GM19328 (cell line): ENCODE measurements around the gene DPYSL3.
"Not testable (repeated sequence)": the region's sequence is repeated elsewhere in the genome, so short reads cannot be mapped to it uniquely, and the experiment has no call there.

Experiments used
- ATAC-seq: cut with Tn5 transposase; IDR thresholded peaks from one replicate; pipeline ENCODE4 v1.9.1; 2021; ENCODE audit warnings: mild to moderate bottlenecking, moderate library complexity; ENCODE audit not compliant: unreplicated experiment

DPYSL3 gene

GRCh38 chr5:147509710-147510651, at the start of gene DPYSL3:
DPYSL3 (minus strand) TSS chr5:147510068; CDS start chr5:147509858, 210 bp downstream.
- ATAC-seq = no peak

GRCh38 chr5:147558826-147559225, 49.0 kb upstream of the DPYSL3 start:
- no peak for ATAC-seq

- no peak for ATAC-seq
Observed at GRCh38 chr5:147557876-147558745, 48.2 kb upstream of the DPYSL3 start.

GRCh38 chr5:147555176-147555575, 45.3 kb upstream of the DPYSL3 start:
- no peak for ATAC-seq

- ATAC-seq = no peak
Observed at GRCh38 chr5:147554261-147554817, 44.5 kb upstream of the DPYSL3 start.

GRCh38 chr5:147553817-147554216, 43.9 kb upstream of the DPYSL3 start:
- not testable (repeated sequence) for ATAC-seq

GRCh38 chr5:147552897-147553296, 43.0 kb upstream of the DPYSL3 start:
- no peak for ATAC-seq

GRCh38 chr5:147551677-147552076, 41.8 kb upstream of the DPYSL3 start:
- ATAC-seq = no peak

GRCh38 chr5:147547730-147548129, 37.9 kb upstream of the DPYSL3 start:
- no peak for ATAC-seq

GRCh38 chr5:147544556-147544955, 34.7 kb upstream of the DPYSL3 start:
- no peak for ATAC-seq

- ATAC-seq = no peak
Observed at GRCh38 chr5:147539053-147539452, 29.2 kb upstream of the DPYSL3 start.

GRCh38 chr5:147538236-147538635, 28.4 kb upstream of the DPYSL3 start:
- ATAC-seq = no peak

- ATAC-seq = no peak
Observed at GRCh38 chr5:147534172-147534951, 24.5 kb upstream of the DPYSL3 start.

- ATAC-seq = no peak
Observed at GRCh38 chr5:147532156-147532555, 22.3 kb upstream of the DPYSL3 start.

GRCh38 chr5:147530530-147531389, 20.9 kb upstream of the DPYSL3 start:
- no peak for ATAC-seq

- no peak for ATAC-seq
Observed at GRCh38 chr5:147523069-147523468, 13.2 kb upstream of the DPYSL3 start.

- no peak for ATAC-seq
Observed at GRCh38 chr5:147522435-147522834, 12.6 kb upstream of the DPYSL3 start.

- no peak for ATAC-seq
Observed at GRCh38 chr5:147520450-147520849, 10.6 kb upstream of the DPYSL3 start.

GRCh38 chr5:147519380-147519779, 9.5 kb upstream of the DPYSL3 start:
- ATAC-seq = no peak

- no peak for ATAC-seq
Observed at GRCh38 chr5:147517383-147517782, 7.5 kb upstream of the DPYSL3 start.
